ENCODE results near the gene GRIN2D. TPM values are rescaled to one million over a fixed set of nuclear protein-coding genes. Genes with fewer than 3 reads are reported as not detected.

The GRIN2D gene
- total and polyA plus RNA-seq, 2 donors from 2014 or later = 0.13 to 0.54 TPM

DNA sequence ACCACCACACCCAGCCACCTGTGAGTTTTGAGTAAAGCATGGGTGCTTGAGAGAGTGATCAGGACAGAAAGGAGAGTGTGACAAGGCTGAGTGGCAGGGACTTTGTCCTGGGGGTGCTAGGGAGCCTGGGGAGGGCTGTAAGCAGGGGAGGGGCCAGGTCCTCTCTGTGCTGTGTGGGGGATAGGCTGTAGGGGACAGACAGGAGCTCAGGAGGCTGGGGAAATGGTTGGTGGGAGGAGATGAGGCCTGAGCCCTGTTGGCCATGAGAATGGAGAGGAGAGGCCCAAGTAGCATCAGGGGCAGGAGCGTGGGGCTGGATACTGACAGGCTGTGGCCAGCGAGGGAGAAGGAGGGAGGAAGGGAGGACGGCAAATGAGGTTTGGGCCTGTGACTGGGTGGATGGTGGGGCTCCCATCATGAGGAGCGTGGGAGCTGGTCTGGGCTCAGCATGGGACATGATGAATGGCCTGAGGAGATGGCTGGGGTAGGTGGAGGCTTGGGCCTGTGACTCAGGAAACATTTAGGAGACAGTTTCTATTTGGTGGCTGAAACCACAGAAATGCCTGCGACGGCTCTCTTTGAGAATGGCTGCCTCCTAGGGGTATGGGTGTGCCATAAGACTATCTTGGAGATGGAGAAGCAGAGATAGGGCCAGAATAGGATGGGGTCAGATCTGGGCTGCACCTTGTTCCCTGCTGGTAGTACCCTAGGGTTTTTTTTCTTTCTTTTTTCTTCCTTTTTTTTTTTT, 25.0 kb downstream of the GRIN2D start:
- H3K9ac ChIP-seq (ENCODE audit: low read length in 3 of 3) = no peak overlapping the region
- TF ChIP-seq, protein P1, sequence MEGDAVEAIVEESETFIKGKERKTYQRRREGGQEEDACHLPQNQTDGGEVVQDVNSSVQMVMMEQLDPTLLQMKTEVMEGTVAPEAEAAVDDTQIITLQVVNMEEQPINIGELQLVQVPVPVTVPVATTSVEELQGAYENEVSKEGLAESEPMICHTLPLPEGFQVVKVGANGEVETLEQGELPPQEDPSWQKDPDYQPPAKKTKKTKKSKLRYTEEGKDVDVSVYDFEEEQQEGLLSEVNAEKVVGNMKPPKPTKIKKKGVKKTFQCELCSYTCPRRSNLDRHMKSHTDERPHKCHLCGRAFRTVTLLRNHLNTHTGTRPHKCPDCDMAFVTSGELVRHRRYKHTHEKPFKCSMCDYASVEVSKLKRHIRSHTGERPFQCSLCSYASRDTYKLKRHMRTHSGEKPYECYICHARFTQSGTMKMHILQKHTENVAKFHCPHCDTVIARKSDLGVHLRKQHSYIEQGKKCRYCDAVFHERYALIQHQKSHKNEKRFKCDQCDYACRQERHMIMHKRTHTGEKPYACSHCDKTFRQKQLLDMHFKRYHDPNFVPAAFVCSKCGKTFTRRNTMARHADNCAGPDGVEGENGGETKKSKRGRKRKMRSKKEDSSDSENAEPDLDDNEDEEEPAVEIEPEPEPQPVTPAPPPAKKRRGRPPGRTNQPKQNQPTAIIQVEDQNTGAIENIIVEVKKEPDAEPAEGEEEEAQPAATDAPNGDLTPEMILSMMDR (IDR thresholded peaks at IDR 0.05; ENCODE audit: borderline replicate concordance, extremely low read depth, insufficient read depth) = no peak
- DNase-seq (peak in 1 of 5 donors; percentile 59), FAIRE-seq (no peak)
- no peaks in the 10 kb centered on the region for H3K27me3 ChIP-seq (ENCODE audit: control insufficient read depth, insufficient read depth, low read length)
- intact Hi-C loops (cut with DNase I) = no loop called here
- H3K4me1 ChIP-seq (ENCODE audit: control insufficient read depth in 2 of 3, insufficient read depth in 2 of 3, low read depth in 1 of 3, low read length in 3 of 3) = peaks cover 0 to 2% (median 0%) of the 10 kb centered on the region in 3 donors
- no peak overlapping the region for H3K27ac ChIP-seq (ENCODE audit: low read depth in 2 of 2, low read length in 2 of 2)
- no peaks in the 10 kb centered on the region for H3K9me3 ChIP-seq (ENCODE audit: control insufficient read depth in 2 of 3, insufficient read depth in 1 of 3, low read length in 3 of 3)
- no peaks in the 10 kb centered on the region for H3K36me3 ChIP-seq (ENCODE audit: control insufficient read depth in 2 of 3, insufficient read depth in 3 of 3, low read length in 3 of 3)
- no peak overlapping the region for H3K4me3 ChIP-seq (ENCODE audit: low read length in 3 of 3)

DNA sequence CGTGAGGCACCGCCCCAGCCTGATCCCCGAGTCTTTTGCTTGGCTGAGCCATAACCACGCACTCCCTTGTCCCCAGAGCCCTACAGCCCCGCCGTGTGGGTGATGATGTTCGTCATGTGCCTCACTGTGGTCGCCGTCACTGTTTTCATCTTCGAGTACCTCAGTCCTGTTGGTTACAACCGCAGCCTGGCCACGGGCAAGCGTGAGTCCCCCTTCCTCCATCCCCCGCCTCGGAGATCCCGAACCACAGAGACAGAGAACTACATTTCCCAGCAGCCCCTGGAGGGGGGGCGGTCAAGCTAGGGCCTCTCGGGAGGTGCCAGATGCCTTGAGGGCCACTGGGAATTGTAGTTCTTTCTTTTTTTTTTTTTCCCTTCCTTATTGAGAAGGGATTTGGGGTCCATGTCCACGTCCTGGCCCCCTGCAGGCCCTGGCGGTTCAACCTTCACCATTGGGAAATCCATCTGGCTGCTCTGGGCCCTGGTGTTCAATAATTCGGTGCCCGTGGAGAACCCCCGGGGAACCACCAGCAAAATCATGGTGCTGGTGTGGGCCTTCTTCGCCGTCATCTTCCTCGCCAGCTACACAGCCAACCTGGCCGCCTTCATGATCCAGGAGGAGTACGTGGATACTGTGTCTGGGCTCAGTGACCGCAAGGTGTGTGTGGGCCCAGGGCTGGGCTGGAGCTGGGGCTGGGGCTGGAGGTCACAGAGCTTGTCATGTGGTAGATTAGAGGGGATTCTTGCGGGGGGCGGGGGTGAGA, 25.9 kb downstream of the GRIN2D start:
- TF ChIP-seq, protein P1 (IDR thresholded peaks at IDR 0.05; ENCODE audit: borderline replicate concordance, extremely low read depth, insufficient read depth) = no peak
- FAIRE-seq = no peak
- no peaks in the 10 kb centered on the region for H3K9me3 ChIP-seq (ENCODE audit: control insufficient read depth in 2 of 3, insufficient read depth in 1 of 3, low read length in 3 of 3)
- peak; percentile 63 to 82 (median 73) for DNase-seq
- no peak overlapping the region for H3K4me3 ChIP-seq (ENCODE audit: low read length in 3 of 3)
- no peak overlapping the region for H3K9ac ChIP-seq (ENCODE audit: low read length in 3 of 3)
- intact Hi-C loops (cut with DNase I) = no loop called here
- no peaks in the 10 kb centered on the region for H3K36me3 ChIP-seq (ENCODE audit: control insufficient read depth in 2 of 3, insufficient read depth in 3 of 3, low read length in 3 of 3)
- H3K27ac ChIP-seq (ENCODE audit: low read depth in 2 of 2, low read length in 2 of 2) = no peak overlapping the region
- H3K27me3 ChIP-seq (ENCODE audit: control insufficient read depth, insufficient read depth, low read length) = no peaks in the 10 kb centered on the region
- H3K4me1 ChIP-seq (ENCODE audit: control insufficient read depth in 2 of 3, insufficient read depth in 2 of 3, low read depth in 1 of 3, low read length in 3 of 3) = peaks cover 0 to 1% (median 0%) of the 10 kb centered on the region in 3 donors

DNA sequence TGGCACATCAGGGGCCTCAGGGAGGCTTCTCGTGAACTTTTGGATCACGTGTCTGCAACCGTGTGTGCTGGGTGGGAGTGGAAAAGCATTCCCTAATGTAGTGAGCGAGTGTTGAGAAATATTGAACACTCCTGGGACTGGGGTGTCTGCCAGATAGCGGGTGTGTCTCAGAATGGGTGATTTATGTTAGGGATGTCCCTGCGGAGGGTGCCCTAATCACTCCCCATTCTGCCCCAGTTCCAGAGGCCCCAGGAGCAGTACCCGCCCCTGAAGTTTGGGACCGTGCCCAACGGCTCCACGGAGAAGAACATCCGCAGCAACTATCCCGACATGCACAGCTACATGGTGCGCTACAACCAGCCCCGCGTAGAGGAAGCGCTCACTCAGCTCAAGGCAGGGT, 28.1 kb downstream of the GRIN2D start:
- Histone ChIP-seq H3K9ac (ENCODE audit: low read length in 3 of 3) (no peak overlapping the region), H3K27ac (ENCODE audit: low read depth in 2 of 2, low read length in 2 of 2) (no peak overlapping the region), H3K27me3 (ENCODE audit: control insufficient read depth, insufficient read depth, low read length) (no peaks in the 10 kb centered on the region), H3K9me3 (ENCODE audit: control insufficient read depth in 2 of 3, insufficient read depth in 1 of 3, low read length in 3 of 3) (no peaks in the 10 kb centered on the region), H3K4me1 (ENCODE audit: control insufficient read depth in 2 of 3, insufficient read depth in 2 of 3, low read depth in 1 of 3, low read length in 3 of 3) (no peaks in the 10 kb centered on the region), H3K4me3 (ENCODE audit: low read length in 3 of 3) (no peak overlapping the region), H3K36me3 (ENCODE audit: control insufficient read depth in 2 of 3, insufficient read depth in 3 of 3, low read length in 3 of 3) (no peaks in the 10 kb centered on the region)
- FAIRE-seq = no peak
- DNase-seq = no peak
- TF ChIP-seq, protein P1 (IDR thresholded peaks at IDR 0.05; ENCODE audit: borderline replicate concordance, extremely low read depth, insufficient read depth) = no peak
- intact Hi-C loops (cut with DNase I) = no loop called here

Data from kidney (tissue), 14 donors.